Astrocyte of the cerebellum (primary cell): ENCODE data around the gene LMX1B.

ENCODE experiments used
- DNase-seq: peaks from one replicate; pipeline ENCODE4 v3.0.0-alpha.2; 2011; ENCODE audit warnings: low read depth
- H3K4me3 ChIP-seq: 2 replicates; pipeline ENCODE4 v1.5.1; 2011; ENCODE audit warnings: mild to moderate bottlenecking, low read depth, low read length, moderate library complexity
- in situ Hi-C: cut with HindIII; loops from 2 replicates; pipeline ENCODE4 v1.10.0; 2017; ENCODE audit warnings: low sequenced_read_pairs
- TF ChIP-seq, protein P1 (sequence below): IDR thresholded peaks from 2 replicates; pipeline ENCODE4 v1.5.1; 2012; ENCODE audit warnings: low read length, low read depth, moderate library complexity, mild to moderate bottlenecking; ENCODE audit errors: missing control alignments

The LMX1B gene

DNA sequence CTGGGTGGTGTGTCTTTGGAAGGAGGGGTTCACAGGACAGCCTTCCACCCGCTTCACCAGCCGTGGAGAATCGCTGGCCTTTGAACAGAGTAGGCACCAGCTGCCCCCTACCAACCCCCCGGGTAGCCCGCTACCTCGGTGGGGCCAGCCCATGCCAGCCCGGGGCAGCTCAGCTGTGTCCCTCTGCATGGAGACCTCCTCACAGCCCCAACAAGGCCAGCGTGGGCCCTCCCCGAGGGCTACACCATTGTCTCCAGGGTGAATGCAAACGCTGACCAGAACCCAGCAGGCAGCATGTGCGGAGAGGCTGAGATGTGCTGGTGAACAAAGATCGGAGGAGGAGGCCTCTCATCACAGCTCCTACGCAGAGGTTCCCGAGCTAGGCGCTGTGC lies 51.9 kb downstream of the LMX1B start:
- no peak overlapping the region for H3K4me3 ChIP-seq
- no peak for DNase-seq
- TF ChIP-seq, protein P1, sequence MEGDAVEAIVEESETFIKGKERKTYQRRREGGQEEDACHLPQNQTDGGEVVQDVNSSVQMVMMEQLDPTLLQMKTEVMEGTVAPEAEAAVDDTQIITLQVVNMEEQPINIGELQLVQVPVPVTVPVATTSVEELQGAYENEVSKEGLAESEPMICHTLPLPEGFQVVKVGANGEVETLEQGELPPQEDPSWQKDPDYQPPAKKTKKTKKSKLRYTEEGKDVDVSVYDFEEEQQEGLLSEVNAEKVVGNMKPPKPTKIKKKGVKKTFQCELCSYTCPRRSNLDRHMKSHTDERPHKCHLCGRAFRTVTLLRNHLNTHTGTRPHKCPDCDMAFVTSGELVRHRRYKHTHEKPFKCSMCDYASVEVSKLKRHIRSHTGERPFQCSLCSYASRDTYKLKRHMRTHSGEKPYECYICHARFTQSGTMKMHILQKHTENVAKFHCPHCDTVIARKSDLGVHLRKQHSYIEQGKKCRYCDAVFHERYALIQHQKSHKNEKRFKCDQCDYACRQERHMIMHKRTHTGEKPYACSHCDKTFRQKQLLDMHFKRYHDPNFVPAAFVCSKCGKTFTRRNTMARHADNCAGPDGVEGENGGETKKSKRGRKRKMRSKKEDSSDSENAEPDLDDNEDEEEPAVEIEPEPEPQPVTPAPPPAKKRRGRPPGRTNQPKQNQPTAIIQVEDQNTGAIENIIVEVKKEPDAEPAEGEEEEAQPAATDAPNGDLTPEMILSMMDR = no peak
- in situ Hi-C loops = no loop called here

DNA sequence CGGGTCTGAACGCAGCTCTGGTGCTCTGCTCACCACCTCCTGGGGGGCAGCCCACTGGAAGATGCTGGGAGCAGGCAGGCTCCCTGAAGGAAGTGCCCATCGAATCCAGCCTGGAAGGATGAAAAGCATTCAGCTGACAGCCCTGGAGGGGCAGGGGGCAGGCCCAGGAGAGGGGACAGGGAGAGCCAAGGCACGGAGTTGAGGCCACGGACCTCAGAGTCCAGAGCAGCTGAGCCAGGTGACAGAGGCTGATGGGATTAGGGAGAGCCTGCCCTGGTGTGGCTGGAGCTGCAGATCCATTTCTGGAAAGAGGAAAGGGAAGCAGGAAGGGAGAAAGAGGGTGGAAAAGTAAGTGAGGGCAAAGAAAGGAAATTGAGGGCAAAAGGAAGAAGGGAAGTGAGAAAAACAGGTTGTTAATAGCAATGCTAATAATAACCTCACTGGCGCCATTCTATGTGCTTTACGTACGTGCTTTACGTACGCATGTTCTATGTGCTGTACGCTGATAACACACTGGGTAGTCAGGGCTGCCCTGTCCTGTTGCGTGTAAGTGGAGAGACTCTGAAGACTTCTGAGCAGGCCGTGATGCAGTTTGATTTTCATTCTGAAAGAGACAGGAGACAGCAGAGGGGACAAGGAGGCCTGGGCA lies 52.6 kb downstream of the LMX1B start:
- no peak overlapping the region for H3K4me3 ChIP-seq
- TF ChIP-seq, protein P1 = no peak
- in situ Hi-C loops = no loop called here
- DNase-seq = no peak

DNA sequence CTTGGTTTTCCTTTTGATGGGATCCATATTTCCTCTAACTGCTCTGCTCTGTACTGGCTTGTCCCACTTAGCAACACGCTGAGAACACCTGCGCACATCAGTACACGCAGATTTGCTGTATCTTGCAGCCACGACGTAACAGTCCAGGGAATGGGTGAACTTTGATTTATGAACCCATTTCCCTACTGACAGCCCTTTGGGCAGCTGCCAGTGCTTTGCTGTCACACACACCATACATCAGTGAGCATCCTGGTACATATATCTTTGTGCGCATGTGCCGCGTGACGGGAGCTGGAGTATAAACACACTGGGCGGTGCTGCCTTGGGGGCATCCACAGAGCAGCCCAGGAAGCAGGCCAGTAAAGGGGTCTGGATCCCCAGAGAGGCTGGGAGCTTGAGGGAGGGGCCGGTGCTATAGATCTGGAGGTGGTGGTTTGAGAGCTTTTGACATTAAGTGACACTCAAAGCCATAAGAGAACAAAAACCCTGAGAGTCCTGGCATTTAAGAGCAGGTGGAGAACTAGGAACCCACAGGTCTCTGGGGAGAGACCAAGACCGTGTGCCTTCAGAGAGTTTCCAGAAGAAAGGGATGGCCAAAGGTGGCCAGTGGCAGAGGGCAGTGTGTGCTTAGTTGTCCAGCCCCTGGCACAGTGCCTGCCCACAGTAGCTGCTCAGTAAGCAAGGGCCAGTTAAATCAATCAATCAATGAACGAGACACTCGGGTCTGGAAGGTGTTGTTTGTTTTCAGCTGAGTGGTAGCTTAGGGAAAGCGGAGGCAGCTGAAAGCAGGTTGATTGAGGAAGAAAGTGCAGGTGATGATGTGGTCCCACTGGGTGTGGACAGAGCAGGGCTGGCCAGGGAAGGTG lies 53.7 kb downstream of the LMX1B start:
- TF ChIP-seq, protein P1 = no peak
- in situ Hi-C loops = no loop called here
- no peak for DNase-seq
- no peak overlapping the region for H3K4me3 ChIP-seq

DNA sequence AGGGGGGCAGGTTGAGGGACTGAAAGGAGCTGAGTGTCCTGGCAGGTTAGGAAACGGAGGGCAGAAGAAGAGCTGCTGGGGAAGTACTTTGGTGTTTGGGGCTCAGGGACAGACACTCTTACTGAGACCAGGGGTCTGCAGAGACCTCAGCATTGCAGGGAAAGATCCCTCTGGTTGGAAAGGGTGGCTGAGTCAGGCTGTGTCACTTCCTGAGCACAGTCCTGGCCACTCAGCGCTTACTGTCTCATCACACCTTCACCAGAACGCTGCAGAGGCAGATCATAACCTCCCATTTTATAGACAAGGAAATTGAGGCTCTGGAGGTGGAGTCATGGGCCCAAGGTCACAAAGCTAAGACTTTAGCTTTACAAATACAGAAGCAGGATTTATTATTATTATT lies 54.3 kb downstream of the LMX1B start:
- in situ Hi-C loops = no loop called here
- DNase-seq = no peak
- TF ChIP-seq, protein P1 = no peak
- H3K4me3 ChIP-seq = no peak overlapping the region

DNA sequence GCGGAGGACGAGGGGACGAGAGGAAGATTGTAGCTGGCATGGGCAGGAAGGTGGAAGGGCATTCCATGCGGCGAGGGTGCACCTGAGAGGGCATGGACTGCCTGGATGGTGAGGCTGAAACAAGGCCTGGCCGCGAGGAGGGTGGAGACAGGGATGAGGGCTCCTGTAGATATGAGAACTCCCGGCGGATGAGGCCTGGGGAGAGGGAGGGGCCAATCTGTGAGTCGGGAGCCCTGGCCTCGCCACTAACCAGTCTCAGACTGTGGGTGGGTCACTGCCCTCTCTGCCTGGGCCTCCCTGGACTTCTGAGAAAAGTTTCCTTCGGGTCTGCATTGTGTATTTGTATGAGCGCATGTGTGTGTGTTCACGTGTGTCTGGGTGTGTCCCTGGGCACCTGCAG lies 55.4 kb downstream of the LMX1B start:
- in situ Hi-C loops = no loop called here
- H3K4me3 ChIP-seq = no peak overlapping the region
- TF ChIP-seq, protein P1 = no peak
- no peak for DNase-seq

DNA sequence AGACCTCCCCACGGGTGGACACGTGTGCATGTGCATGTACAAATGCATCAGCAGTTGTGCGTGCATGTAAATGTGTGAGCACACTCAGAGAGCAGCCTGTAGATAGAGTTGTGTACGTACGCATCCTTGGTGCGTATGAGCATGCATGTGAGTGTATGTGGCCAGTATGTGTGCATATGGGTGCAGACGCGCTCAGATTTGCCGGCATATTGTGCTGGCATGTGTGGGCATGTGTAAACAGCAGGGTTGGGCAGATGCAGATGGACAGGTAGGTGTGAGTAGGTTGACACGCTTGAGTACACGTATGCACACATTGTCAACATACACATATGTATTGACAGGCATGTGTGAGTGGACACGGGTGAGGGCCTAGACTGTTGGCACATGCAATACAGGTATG lies 56.5 kb downstream of the LMX1B start:
- in situ Hi-C loops = no loop called here
- no peak for DNase-seq
- no peak overlapping the region for H3K4me3 ChIP-seq
- TF ChIP-seq, protein P1 = no peak
